Measurements from ENCODE around the gene GZMA.
A peak's percentile ranks its signal among the peaks of the same experiment; 100 is the strongest.
"Not testable (repeated sequence)": the region's sequence is repeated elsewhere in the genome, so short reads cannot be mapped to it uniquely, and the experiment has no call there.

GZMA gene

DNA sequence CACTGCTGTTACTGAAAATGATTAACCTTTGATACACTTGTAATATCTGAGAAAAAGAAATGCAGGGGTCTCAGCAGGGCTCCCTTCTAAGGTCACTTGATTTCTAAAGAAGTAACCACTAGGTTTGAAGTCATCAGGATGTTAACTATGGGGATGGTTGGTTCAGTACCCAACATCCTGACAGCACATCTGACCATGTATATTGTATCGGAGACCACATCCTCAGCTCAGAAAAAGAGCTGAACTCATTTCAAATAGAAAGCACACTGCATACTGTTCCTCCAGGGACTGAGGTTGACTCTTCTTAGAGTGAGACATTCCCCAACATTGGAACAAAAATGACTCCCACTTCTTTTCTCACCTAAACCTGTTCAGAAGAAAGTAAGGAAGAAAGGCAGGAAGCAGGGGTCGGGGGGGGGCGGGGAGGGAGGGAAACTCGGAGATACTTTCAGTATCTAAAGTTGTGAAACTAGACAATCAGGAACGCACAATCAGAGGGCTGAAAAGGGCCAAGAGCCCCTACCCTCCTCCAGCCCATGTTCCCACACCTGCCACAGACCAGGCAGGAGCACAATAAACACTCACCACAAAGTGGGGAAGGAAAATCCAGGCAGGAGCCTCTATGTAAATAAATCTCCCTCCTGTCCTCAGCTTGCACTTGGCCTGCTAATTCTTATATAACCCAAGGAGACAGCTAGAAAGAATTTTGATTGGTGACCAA is 730 bp upstream of the GZMA start:
- Histone ChIP-seq H3K27me3 (ENCODE audit: insufficient read depth, low read length, poor library complexity) (no peaks in the 10 kb centered on the region), H3K56ac (ENCODE audit: low read length) (no peak overlapping the region), H4K5ac (ENCODE audit: low read length) (no peak overlapping the region), H3K4me3 (ENCODE audit: low read length) (no peak overlapping the region), H3K4ac (ENCODE audit: low read depth, low read length) (no peak overlapping the region), H3K9ac (ENCODE audit: low read length) (no peak overlapping the region), H4K8ac (ENCODE audit: low read depth, low read length) (no peak overlapping the region), H3K79me2 (ENCODE audit: control insufficient read depth, insufficient read depth, low read length) (no peaks in the 10 kb centered on the region), H3K79me1 (ENCODE audit: low read length) (no peaks in the 10 kb centered on the region), H3K23ac (ENCODE audit: low read length) (no peak overlapping the region), H3K4me1 (ENCODE audit: control insufficient read depth, low read depth, low read length) (no peaks in the 10 kb centered on the region), H3K36me3 (ENCODE audit: control insufficient read depth, insufficient read depth, low read length) (no peaks in the 10 kb centered on the region), H3K18ac (ENCODE audit: low read length) (no peak overlapping the region), H2BK5ac (ENCODE audit: low read length) (no peak overlapping the region), H2BK120ac (ENCODE audit: low read depth, low read length) (no peak overlapping the region), H3K4me2 (ENCODE audit: low read length) (no peak overlapping the region), H2BK15ac (replicated peaks; ENCODE audit: low read depth) (no peak overlapping the region), H3K27ac (ENCODE audit: low read depth, low read length) (no peak overlapping the region), H2AK5ac (ENCODE audit: low read length) (no peak overlapping the region)
- WGBS (ENCODE audit: extremely low coverage, insufficient coverage, low lambda C conversion rate), result no CpG with 5 or more reads among the region's 5 CpGs
- no peak for DNase-seq

DNA sequence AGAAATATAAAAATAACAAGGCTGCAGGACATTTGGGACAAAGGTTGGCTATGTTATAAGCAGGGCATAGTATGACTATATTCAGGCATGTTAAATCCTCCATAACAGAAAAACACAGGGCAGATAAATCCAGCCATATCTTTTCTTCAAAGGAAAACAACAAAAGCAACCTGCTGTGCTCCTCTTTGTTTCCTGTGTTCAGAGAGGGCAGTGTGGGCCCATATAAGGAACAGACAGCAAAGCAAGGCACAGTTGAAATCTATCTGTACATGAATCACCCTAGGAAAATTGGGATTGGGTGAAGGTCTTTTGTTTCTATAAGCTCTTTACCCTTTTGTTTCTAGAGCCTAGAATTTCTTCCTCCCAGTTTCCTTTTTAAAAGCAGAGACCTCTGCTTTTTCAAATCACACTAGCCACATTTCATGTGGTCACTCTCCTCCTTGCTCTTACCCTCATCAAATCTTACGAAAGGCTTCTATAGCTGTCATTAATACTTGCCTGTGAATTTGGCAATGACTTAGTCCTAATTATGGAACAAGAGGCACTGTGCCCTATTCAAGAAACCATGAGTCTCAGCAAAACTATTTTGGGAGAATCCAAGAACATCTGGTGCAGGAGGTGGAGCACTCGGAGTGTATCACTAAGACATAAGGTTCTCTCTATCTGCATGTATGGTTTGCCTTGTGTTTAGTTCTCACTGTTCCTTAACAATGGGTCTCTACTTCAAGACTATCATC is 1.8 kb downstream of the GZMA start:
- no CpG with 5 or more reads among the region's 2 CpGs for WGBS (ENCODE audit: extremely low coverage, insufficient coverage, low lambda C conversion rate)

DNA sequence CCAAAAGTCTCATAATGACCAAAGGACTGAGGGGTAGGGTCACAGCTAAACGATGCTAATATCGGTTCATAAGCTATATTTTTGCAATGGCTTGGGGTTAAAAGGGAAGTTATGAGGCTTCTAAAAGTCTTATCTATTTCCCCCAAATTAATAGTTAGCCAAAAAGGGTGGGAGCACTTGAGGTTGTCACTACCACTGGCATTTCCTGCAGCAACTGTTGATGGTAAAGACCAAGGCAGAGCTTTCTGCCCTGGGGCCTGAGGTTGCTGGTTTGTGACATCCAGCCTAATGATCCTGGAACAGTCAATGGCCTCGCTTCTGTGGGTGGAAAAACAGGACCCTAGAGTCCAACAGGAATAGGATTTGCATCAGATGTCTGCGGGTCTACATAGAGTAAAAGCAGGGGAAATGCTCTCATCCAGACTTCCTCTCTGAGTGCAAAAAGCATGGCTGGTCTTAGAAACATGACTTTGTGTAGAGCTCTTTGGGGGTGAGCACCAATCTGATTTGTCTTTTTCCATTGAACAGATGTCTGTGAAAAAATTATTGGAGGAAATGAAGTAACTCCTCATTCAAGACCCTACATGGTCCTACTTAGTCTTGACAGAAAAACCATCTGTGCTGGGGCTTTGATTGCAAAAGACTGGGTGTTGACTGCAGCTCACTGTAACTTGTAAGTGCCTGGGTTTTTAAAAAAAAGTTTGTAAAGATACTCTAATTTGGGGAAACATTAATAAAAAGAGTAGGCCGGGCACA is 2.7 kb downstream of the GZMA start:
- no peak overlapping the region for H3K18ac ChIP-seq (ENCODE audit: low read length)
- H2AK5ac ChIP-seq (ENCODE audit: low read length), result no peak overlapping the region
- H4K8ac ChIP-seq (ENCODE audit: low read depth, low read length), result no peak overlapping the region
- no peak overlapping the region for H2BK5ac ChIP-seq (ENCODE audit: low read length)
- no peak overlapping the region for H3K23ac ChIP-seq (ENCODE audit: low read length)
- H3K4me3 ChIP-seq (ENCODE audit: low read length), result no peak overlapping the region
- H3K79me1 ChIP-seq (ENCODE audit: low read length), result no peaks in the 10 kb centered on the region
- no peak overlapping the region for H3K4me2 ChIP-seq (ENCODE audit: low read length)
- no peak overlapping the region for H2BK120ac ChIP-seq (ENCODE audit: low read depth, low read length)
- H3K79me2 ChIP-seq (ENCODE audit: control insufficient read depth, insufficient read depth, low read length), result no peaks in the 10 kb centered on the region
- no peak overlapping the region for H3K56ac ChIP-seq (ENCODE audit: low read length)
- H3K4ac ChIP-seq (ENCODE audit: low read depth, low read length), result no peak overlapping the region
- H4K5ac ChIP-seq (ENCODE audit: low read length), result no peak overlapping the region
- WGBS (ENCODE audit: extremely low coverage, insufficient coverage, low lambda C conversion rate), result no CpG with 5 or more reads among the region's 5 CpGs
- H2BK15ac ChIP-seq (replicated peaks; ENCODE audit: low read depth), result no peak overlapping the region
- H3K36me3 ChIP-seq (ENCODE audit: control insufficient read depth, insufficient read depth, low read length), result no peaks in the 10 kb centered on the region
- no peak overlapping the region for H3K9ac ChIP-seq (ENCODE audit: low read length)
- no peak overlapping the region for H3K27ac ChIP-seq (ENCODE audit: low read depth, low read length)
- no peaks in the 10 kb centered on the region for H3K27me3 ChIP-seq (ENCODE audit: insufficient read depth, low read length, poor library complexity)
- no peaks in the 10 kb centered on the region for H3K4me1 ChIP-seq (ENCODE audit: control insufficient read depth, low read depth, low read length)
- DNase-seq, result no peak

More for the DNA sequence above, 1.8 kb downstream of the GZMA start:
- Histone ChIP-seq H3K4ac (ENCODE audit: low read depth, low read length) (no peak overlapping the region), H3K56ac (ENCODE audit: low read length) (no peak overlapping the region), H4K8ac (ENCODE audit: low read depth, low read length) (no peak overlapping the region), H3K79me1 (ENCODE audit: low read length) (no peaks in the 10 kb centered on the region), H3K4me3 (ENCODE audit: low read length) (no peak overlapping the region), H2AK5ac (ENCODE audit: low read length) (no peak overlapping the region), H3K27ac (ENCODE audit: low read depth, low read length) (no peak overlapping the region), H4K5ac (ENCODE audit: low read length) (no peak overlapping the region), H2BK5ac (ENCODE audit: low read length) (no peak overlapping the region), H2BK15ac (replicated peaks; ENCODE audit: low read depth) (no peak overlapping the region), H3K79me2 (ENCODE audit: control insufficient read depth, insufficient read depth, low read length) (no peaks in the 10 kb centered on the region), H3K4me2 (ENCODE audit: low read length) (no peak overlapping the region), H3K9ac (ENCODE audit: low read length) (no peak overlapping the region), H3K4me1 (ENCODE audit: control insufficient read depth, low read depth, low read length) (no peaks in the 10 kb centered on the region), H2BK120ac (ENCODE audit: low read depth, low read length) (no peak overlapping the region), H3K18ac (ENCODE audit: low read length) (no peak overlapping the region), H3K23ac (ENCODE audit: low read length) (no peak overlapping the region), H3K36me3 (ENCODE audit: control insufficient read depth, insufficient read depth, low read length) (no peaks in the 10 kb centered on the region), H3K27me3 (ENCODE audit: insufficient read depth, low read length, poor library complexity) (no peaks in the 10 kb centered on the region)
- DNase-seq, result peak; percentile 14

DNA sequence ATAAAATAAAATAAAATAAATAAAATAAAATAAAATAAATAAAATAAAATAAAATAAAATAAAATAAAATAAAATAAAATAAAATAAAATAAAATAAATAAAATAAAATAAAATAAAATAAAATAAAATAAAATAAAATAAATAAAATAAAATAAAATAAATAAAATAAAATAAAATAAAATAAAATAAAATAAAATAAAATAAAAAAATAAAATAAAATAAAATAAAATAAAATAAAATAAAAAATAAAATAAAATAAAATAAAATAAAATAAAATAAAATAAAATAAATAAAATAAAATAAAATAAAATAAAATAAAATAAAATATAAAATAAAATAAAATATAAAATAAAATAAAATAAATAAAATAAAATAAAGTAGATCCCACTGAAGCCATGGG is 3.5 kb downstream of the GZMA start:
- not testable (repeated sequence) for H3K79me1 ChIP-seq (ENCODE audit: low read length); H2AK5ac ChIP-seq (ENCODE audit: low read length); H2BK15ac ChIP-seq (replicated peaks; ENCODE audit: low read depth); H3K27me3 ChIP-seq (ENCODE audit: insufficient read depth, low read length, poor library complexity); H3K4ac ChIP-seq (ENCODE audit: low read depth, low read length); H3K4me3 ChIP-seq (ENCODE audit: low read length); H4K5ac ChIP-seq (ENCODE audit: low read length); H3K56ac ChIP-seq (ENCODE audit: low read length); H3K79me2 ChIP-seq (ENCODE audit: control insufficient read depth, insufficient read depth, low read length); H3K18ac ChIP-seq (ENCODE audit: low read length); H2BK5ac ChIP-seq (ENCODE audit: low read length); H3K9ac ChIP-seq (ENCODE audit: low read length); H4K8ac ChIP-seq (ENCODE audit: low read depth, low read length); H3K23ac ChIP-seq (ENCODE audit: low read length); DNase-seq; H3K4me1 ChIP-seq (ENCODE audit: control insufficient read depth, low read depth, low read length); H3K36me3 ChIP-seq (ENCODE audit: control insufficient read depth, insufficient read depth, low read length); H3K27ac ChIP-seq (ENCODE audit: low read depth, low read length); H2BK120ac ChIP-seq (ENCODE audit: low read depth, low read length); H3K4me2 ChIP-seq (ENCODE audit: low read length)

DNA sequence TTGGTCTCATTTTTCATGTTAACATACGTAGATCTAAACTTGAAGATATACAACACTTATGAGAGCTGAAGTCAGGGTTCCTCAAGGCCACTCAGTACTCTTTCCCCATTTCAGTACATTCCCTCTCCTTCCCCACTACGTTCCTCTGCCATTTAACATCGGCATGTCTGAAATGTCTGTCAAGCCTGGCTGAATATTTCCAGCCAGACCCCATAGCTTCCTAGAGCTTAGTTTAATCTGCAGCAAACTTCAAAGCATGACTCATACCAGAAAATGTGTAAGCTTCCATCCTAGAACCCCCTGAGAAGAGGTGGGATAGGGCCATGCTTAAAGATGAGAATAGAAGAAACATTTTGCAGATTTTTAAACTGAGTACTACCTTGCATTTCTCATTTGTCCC is 6.2 kb downstream of the GZMA start:
- H3K4me3 ChIP-seq (ENCODE audit: low read length), result no peak overlapping the region
- no peak overlapping the region for H3K4ac ChIP-seq (ENCODE audit: low read depth, low read length)
- H3K56ac ChIP-seq (ENCODE audit: low read length), result no peak overlapping the region
- no peaks in the 10 kb centered on the region for H3K79me1 ChIP-seq (ENCODE audit: low read length)
- no CpG with 5 or more reads among the region's 3 CpGs for WGBS (ENCODE audit: extremely low coverage, insufficient coverage, low lambda C conversion rate)
- no peak overlapping the region for H3K9ac ChIP-seq (ENCODE audit: low read length)
- no peak overlapping the region for H2BK120ac ChIP-seq (ENCODE audit: low read depth, low read length)
- no peak for DNase-seq
- no peaks in the 10 kb centered on the region for H3K36me3 ChIP-seq (ENCODE audit: control insufficient read depth, insufficient read depth, low read length)
- no peaks in the 10 kb centered on the region for H3K4me1 ChIP-seq (ENCODE audit: control insufficient read depth, low read depth, low read length)
- H3K79me2 ChIP-seq (ENCODE audit: control insufficient read depth, insufficient read depth, low read length), result no peaks in the 10 kb centered on the region
- no peaks in the 10 kb centered on the region for H3K27me3 ChIP-seq (ENCODE audit: insufficient read depth, low read length, poor library complexity)
- H2AK5ac ChIP-seq (ENCODE audit: low read length), result no peak overlapping the region
- no peak overlapping the region for H4K5ac ChIP-seq (ENCODE audit: low read length)
- H4K8ac ChIP-seq (ENCODE audit: low read depth, low read length), result no peak overlapping the region
- H3K23ac ChIP-seq (ENCODE audit: low read length), result no peak overlapping the region
- no peak overlapping the region for H3K27ac ChIP-seq (ENCODE audit: low read depth, low read length)
- no peak overlapping the region for H3K18ac ChIP-seq (ENCODE audit: low read length)
- H2BK5ac ChIP-seq (ENCODE audit: low read length), result no peak overlapping the region
- H2BK15ac ChIP-seq (replicated peaks; ENCODE audit: low read depth), result no peak overlapping the region
- H3K4me2 ChIP-seq (ENCODE audit: low read length), result no peak overlapping the region
